Stomach (tissue), 4 donors: ENCODE results near the gene BACE1.

Source experiments
- EP300 ChIP-seq: sonication (generic); formaldehyde crosslinking; IDR thresholded peaks from one replicate; pipeline ENCODE4 v1.6.1; 2017; ENCODE audit warnings: antibody characterized with exemption
- POLR2A ChIP-seq, 4 donors: fragments of 450-650 bp; IDR thresholded peaks; one replicate each; pipeline ENCODE4 v1.6.1; 2016; ENCODE audit warnings: antibody characterized with exemption in 4 of 4, control low read depth in 2 of 4, mild to moderate bottlenecking in 1 of 4, moderate library complexity in 1 of 4
- POLR2AphosphoS5 ChIP-seq, 3 donors: sonication (generic); formaldehyde crosslinking; IDR thresholded peaks; one replicate each; pipeline ENCODE4 v1.6.1; 2016; ENCODE audit warnings: antibody characterized with exemption in 3 of 3
- TF ChIP-seq, protein P1 (sequence below), 7 experiments: fragments of 450-650 bp in 4 of 7; fragments of 200-600 bp in 3 of 7; sonication (generic) in 3 of 7; IDR thresholded peaks; one replicate each; pipeline ENCODE4 v1.5.1; 2016 to 2019; ENCODE audit warnings: antibody characterized with exemption in 7 of 7, control low read depth in 2 of 7, mild to moderate bottlenecking in 1 of 7

DNA sequence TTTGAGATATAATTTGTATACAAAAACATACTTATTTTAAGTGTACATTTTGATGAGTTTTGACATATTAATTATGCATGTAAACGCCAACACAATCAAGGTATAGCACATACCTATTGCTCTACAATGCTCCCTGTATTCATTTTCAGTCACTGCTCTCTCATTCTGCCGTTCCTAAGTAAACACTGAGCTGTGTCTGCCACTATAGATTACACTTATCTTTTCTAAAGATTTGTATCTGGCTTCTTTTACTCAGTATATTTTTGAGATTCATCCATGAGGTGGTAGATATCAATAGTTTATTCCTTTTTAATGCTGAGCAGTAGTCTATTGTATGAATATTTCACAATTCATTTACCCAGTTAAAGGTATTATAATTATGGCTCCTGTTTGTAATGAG is 50.3 kb downstream of the BACE1 start:
- TF ChIP-seq, protein P1, sequence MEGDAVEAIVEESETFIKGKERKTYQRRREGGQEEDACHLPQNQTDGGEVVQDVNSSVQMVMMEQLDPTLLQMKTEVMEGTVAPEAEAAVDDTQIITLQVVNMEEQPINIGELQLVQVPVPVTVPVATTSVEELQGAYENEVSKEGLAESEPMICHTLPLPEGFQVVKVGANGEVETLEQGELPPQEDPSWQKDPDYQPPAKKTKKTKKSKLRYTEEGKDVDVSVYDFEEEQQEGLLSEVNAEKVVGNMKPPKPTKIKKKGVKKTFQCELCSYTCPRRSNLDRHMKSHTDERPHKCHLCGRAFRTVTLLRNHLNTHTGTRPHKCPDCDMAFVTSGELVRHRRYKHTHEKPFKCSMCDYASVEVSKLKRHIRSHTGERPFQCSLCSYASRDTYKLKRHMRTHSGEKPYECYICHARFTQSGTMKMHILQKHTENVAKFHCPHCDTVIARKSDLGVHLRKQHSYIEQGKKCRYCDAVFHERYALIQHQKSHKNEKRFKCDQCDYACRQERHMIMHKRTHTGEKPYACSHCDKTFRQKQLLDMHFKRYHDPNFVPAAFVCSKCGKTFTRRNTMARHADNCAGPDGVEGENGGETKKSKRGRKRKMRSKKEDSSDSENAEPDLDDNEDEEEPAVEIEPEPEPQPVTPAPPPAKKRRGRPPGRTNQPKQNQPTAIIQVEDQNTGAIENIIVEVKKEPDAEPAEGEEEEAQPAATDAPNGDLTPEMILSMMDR (IDR thresholded peaks at IDR 0.05) = no peak
- no peak for TF ChIP-seq POLR2AphosphoS5 (IDR thresholded peaks at IDR 0.05)
- TF ChIP-seq EP300 = no peak
- TF ChIP-seq POLR2A (IDR thresholded peaks at IDR 0.05) = no peak
